Pancreas (tissue), 10 donors: ENCODE measurements around the gene PAXX. TPM values are rescaled to one million over a fixed set of nuclear protein-coding genes. Genes with fewer than 3 reads are reported as not detected.

Experiments
- ATAC-seq, 4 donors: fragments of 200-7000 bp; cut with Tn5 transposase; one replicate each; pipeline versions ENCODE4 v1.8.0 to v1.9.1; 2020; ENCODE audit warnings: mild to moderate bottlenecking in 4 of 4, moderate library complexity in 4 of 4
- DNase-seq, 6 donors: peaks; one replicate each; pipeline ENCODE4 v3.0.0-alpha.2; 2020
- FAIRE-seq: peaks from 2 replicates; lab custom pipeline; 2012; peaks lifted over from hg19 to GRCh38; lab: Jason Lieb, UNC
- H3K27ac ChIP-seq, 4 donors: fragments of 200-600 bp; sonication (generic); 1 replicate in 3 of 4; 2 replicates in 1 of 4; pipeline versions ENCODE4 v1.5.0 to v1.8.0; 2020
- H3K27me3 ChIP-seq, 4 donors: fragments of 200-600 bp; one replicate each; pipeline ENCODE4 v1.8.0; 2021
- H3K36me3 ChIP-seq, 3 donors: fragments of 200-600 bp; sonication (generic) in 1 of 3; one replicate each; pipeline versions ENCODE4 v1.5.0 to v1.8.0; 2020 to 2021
- H3K4me1 ChIP-seq, 3 donors: fragments of 200-600 bp; one replicate each; pipeline ENCODE4 v1.8.0; 2021
- H3K4me3 ChIP-seq, 4 donors: fragments of 200-600 bp; sonication (generic) in 2 of 4; one replicate each; pipeline versions ENCODE4 v1.5.0 to v1.8.0; 2020 to 2021
- H3K9me3 ChIP-seq, 4 donors: fragments of 200-600 bp; one replicate each; pipeline ENCODE4 v1.8.0; 2021
- CTCF ChIP-seq, 4 donors: fragments of 200-600 bp; sonication (generic) in 3 of 4; IDR thresholded peaks; one replicate each; pipeline versions ENCODE4 v1.5.0 to v1.8.0; 2021; ENCODE audit warnings: antibody characterized with exemption in 4 of 4
- WGBS, 2 donors: extraction: QIAGEN DNeasy Blood & Tissue Kit; methylation state at CpG; one replicate each; pipeline ENCODE4 v1.1.7; 2013; 5-methylcytosine and 5-hydroxymethylcytosine counted together
- intact Hi-C, 3 donors: fragments of 100-400 bp; cut with DNase I; formaldehyde crosslinking; loops; one replicate each; pipeline versions ENCODE4 v1.11.1 to v1.14.2; 2022
- polyA plus RNA-seq, 2 donors: library from polyadenylated mRNA; stranded (reverse); fragments of 200-250 nt; gene quantifications; one replicate each; pipeline ENCODE4 v1.2.3, GENCODE V29; 2013
- total RNA-seq, 6 donors: library from RNA; stranded (reverse); fragmentation: NEBNext Ultra II Directional in 4 of 6; extraction: Animal tissue kit (Norgen Biotek cat#: 25700) in 4 of 6; gene quantifications; one replicate each; pipeline versions ENCODE4 v1.2.1 to v1.2.4, GENCODE V29; 2021 to 2023
- donor health status: healthy with polysubstance abuse.
- donor health status: DM: no; HTN: no; CAD: no; lungs with moderate emphysema.
- donor health status: DM: no; HTN: no; CAD: no.
- donor health status: control.
- donor health status: control.
- donor health status: Bipolar disorder and iron deficiency.
- donor health status: DM: yes; HTN: yes; CAD: no.
- donor health status: DM: no; HTN: no; CAD: no.
- donor health status: DM: no; HTN: no; CAD: no.
- donor health status: DM: yes; HTN: yes; CAD: no.

The PAXX gene
- total and polyA plus RNA-seq, 8 donors = 16.0 to 222 (median 21.0) TPM

DNA sequence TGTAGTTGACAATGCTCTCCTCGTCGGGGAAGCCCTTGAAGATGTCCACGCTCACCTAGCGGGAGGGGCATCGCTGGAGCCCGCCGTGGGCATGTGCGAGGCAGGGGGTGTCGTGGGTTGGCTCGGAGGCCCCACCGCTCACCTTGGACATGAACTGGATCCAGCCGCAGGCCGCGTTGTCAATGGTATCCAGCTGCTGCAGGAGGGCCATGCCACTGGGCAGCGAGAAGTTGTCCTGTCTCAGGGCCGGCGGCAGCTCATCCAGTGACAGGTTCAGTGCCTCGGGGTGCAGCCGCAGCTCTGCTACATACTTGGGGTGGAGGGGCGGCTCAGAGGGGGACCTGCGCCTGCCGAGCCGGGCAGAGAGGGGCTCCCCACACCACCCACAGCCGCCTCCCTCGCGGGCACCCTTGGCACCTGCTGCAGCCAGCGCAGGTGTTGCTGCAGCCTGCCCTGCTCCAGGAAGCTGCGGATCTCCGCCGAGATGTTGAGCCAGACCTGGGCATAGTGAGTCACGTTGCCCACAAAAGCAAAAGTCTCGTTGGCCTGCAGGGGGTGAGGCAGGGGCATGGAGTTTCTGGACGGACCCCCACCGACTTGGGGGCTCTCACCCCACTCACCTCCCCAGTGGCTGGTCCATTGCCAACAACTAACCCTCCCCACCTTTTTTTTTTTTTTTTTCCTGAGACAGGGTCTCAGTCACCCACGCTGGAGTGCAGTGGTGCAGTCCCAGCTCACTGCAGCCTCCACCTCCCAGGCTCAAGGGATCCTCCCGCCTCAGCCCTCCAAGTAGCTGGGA, 26.7 kb downstream of the PAXX start:
- FAIRE-seq = no peak
- 93 to 95% methylated on average over 35 to 36 of the region's 36 CpGs for WGBS, 2 donors
- no peak for TF ChIP-seq CTCF (IDR thresholded peaks at IDR 0.05)

DNA sequence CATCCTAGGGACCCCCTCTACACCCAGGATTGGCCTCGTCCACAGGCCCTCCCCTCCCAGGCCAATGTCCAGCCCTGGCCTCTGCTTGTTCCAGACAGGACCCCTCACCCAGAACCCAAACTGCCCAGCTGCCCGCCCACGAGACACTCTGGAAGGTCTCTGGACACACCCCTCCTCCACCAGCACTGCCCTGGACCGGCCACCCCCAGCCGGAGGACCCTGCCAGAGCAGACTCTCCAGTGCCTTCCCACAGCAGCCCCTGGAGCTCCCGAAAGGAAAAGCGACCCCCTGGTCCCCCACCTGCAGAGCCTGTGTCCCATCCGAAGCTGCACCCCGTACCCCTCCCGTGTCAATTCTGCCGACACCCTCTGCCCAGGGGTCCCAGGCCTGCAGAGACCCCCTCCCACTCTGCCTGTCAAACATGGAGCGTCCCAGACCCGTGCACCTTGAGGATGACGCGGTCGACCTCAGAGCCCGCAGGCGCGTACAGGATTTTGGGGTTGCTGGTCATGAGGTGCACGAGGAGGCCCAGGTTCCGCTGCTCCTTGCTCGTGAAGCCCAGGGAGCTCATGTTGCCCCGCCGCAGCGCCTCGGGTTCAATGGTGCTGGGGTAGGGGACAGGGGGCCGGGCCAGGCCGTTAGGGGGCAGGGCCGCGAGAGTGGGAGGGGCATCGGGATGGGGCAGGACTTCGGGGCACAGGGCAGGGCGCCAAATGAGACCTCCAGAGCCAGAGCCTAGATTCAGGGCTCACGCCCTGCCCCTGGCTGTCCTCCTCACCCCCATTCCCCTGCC, 27.9 kb downstream of the PAXX start:
- no peaks in the 10 kb centered on the region for H3K27me3 ChIP-seq
- intact Hi-C loops = loop anchor here in 2 of 3 donors (5.0 to 10.0 kb wide), 2 partner anchors 58 to 65 kb away; partner anchors contain the start of gene LCN12 (in 1 of the 2)
- FAIRE-seq (no peak), DNase-seq (no peak), ATAC-seq (no peak)
- 92% methylated on average over 31 to 34 of the region's 34 CpGs for WGBS, 2 donors
- no peak overlapping the region for H3K27ac ChIP-seq
- H3K4me1 ChIP-seq = no peaks in the 10 kb centered on the region
- peaks cover 0 to 15% (median 0%) of the 10 kb centered on the region in 3 donors for H3K36me3 ChIP-seq
- H3K4me3 ChIP-seq = no peak overlapping the region
- no peak for TF ChIP-seq CTCF (IDR thresholded peaks at IDR 0.05)
- H3K9me3 ChIP-seq = no peaks in the 10 kb centered on the region

More for the DNA sequence above, 26.7 kb downstream of the PAXX start:
- H3K4me1 ChIP-seq = no peaks in the 10 kb centered on the region
- H3K4me3 ChIP-seq = no peak overlapping the region
- no peak overlapping the region for H3K27ac ChIP-seq
- H3K9me3 ChIP-seq = no peaks in the 10 kb centered on the region
- ATAC-seq (no peak), DNase-seq (no peak)
- peaks cover 0 to 19% (median 0%) of the 10 kb centered on the region in 3 donors for H3K36me3 ChIP-seq
- H3K27me3 ChIP-seq = no peaks in the 10 kb centered on the region
- intact Hi-C loops = no loop called here

GRCh38 chr9:137020771-137021567, 28.7 kb downstream of the PAXX start:
- 95 to 97% methylated on average over 32 of the region's 32 CpGs for WGBS, 2 donors
- Histone ChIP-seq H3K27ac (no peak overlapping the region), H3K4me1 (peaks cover 0 to under 1% (median 0%) of the 10 kb centered on the region in 3 donors), H3K9me3 (no peaks in the 10 kb centered on the region), H3K4me3 (no peak overlapping the region), H3K36me3 (peaks cover 0 to 7% (median 0%) of the 10 kb centered on the region in 3 donors), H3K27me3 (no peaks in the 10 kb centered on the region)
- intact Hi-C loops = loop anchor here in 2 of 3 donors (5.0 to 10.0 kb wide), 2 partner anchors 59 to 66 kb away; partner anchors contain the start of gene LCN12 (in 1 of the 2)
- no peak for DNase-seq
- TF ChIP-seq CTCF (IDR thresholded peaks at IDR 0.05) = no peak
- FAIRE-seq = no peak
- no peak for ATAC-seq

GRCh38 chr9:137021568-137021978, 29.4 kb downstream of the PAXX start:
- H3K27ac ChIP-seq = no peak overlapping the region
- intact Hi-C loops = loop anchor here in 2 of 3 donors (5.0 to 10.0 kb wide), 2 partner anchors 59 to 67 kb away; partner anchors contain the start of gene LCN12 (in 1 of the 2)
- H3K4me3 ChIP-seq = no peak overlapping the region
- FAIRE-seq = no peak
- no peaks in the 10 kb centered on the region for H3K9me3 ChIP-seq
- peaks cover 1 to 7% (median 4%) of the 10 kb centered on the region in 3 donors for H3K4me1 ChIP-seq
- WGBS, 2 donors = 88 to 97% methylated on average over 6 of the region's 6 CpGs
- TF ChIP-seq CTCF (IDR thresholded peaks at IDR 0.05) = no peak
- no peak for ATAC-seq
- peaks cover 0 to 4% (median 0%) of the 10 kb centered on the region in 3 donors for H3K36me3 ChIP-seq
- H3K27me3 ChIP-seq = no peaks in the 10 kb centered on the region
- no peak for DNase-seq
